PC-3 (cell line): Measurements from ENCODE around the gene MIER1. TPM values are rescaled to one million over a fixed set of nuclear protein-coding genes. Genes with fewer than 3 reads are reported as not detected.

Experiments
- ATAC-seq: fragments of 200-7000 bp; cut with Tn5 transposase; 2 replicates; pipeline ENCODE4 v1.9.1; 2020; ENCODE audit warnings: mild to moderate bottlenecking, moderate library complexity
- BruUV-seq: library from RNA; stranded (reverse); fragments of 400-500 nt; replicated peaks from 2 replicates; lab custom pipeline; 2021; lab: Mats Ljungman, UMichigan
- CTCF ChIA-PET: fragments of 300-600 bp; sonication (Branson Sonifier 250); formaldehyde crosslinking; loops from one replicate; lab custom pipeline; 2022; ENCODE audit warnings: antibody characterized with exemption; lab: Charles Lee
- POLR2A ChIA-PET: fragments of 300-600 bp; sonication (Branson Sonifier 250); formaldehyde crosslinking; loops from one replicate; lab custom pipeline; 2022; ENCODE audit warnings: antibody characterized with exemption; ENCODE audit not compliant: unreplicated experiment; lab: Charles Lee
- DNase-seq: peaks from one replicate; pipeline ENCODE4 v3.0.0-alpha.2; 2015
- H2AFZ ChIP-seq: fragments of 300-600 bp; sonication (generic); 2 replicates; pipeline ENCODE4 v1.6.0; 2016; ENCODE audit warnings: antibody characterized with exemption, low read length
- H3F3A ChIP-seq: fragments of 300-600 bp; sonication (generic); one replicate; pipeline ENCODE4 v1.6.0; 2017; ENCODE audit warnings: antibody characterized with exemption, low read length, control low read depth, mild to moderate bottlenecking; ENCODE audit not compliant: unreplicated experiment
- H3K27ac ChIP-seq: fragments of 300-600 bp; sonication (generic); 2 replicates; pipeline ENCODE4 v1.5.1; 2016; ENCODE audit warnings: mild to moderate bottlenecking, low read length
- H3K27me3 ChIP-seq: fragments of 300-600 bp; sonication (generic); 2 replicates; pipeline ENCODE4 v1.6.1; 2016; ENCODE audit warnings: low read length, mixed read lengths
- H3K36me3 ChIP-seq: fragments of 300-600 bp; sonication (generic); 2 replicates; pipeline ENCODE4 v1.6.1; 2016; ENCODE audit warnings: low read depth, mixed run types, low read length, mixed read lengths
- H3K4me1 ChIP-seq: fragments of 300-600 bp; sonication (generic); 2 replicates; pipeline ENCODE4 v1.5.1; 2016; ENCODE audit warnings: low read length; ENCODE audit not compliant: insufficient read depth
- H3K4me2 ChIP-seq: fragments of 300-600 bp; sonication (generic); 2 replicates; pipeline ENCODE4 v1.6.0; 2016; ENCODE audit warnings: low read length
- H3K4me3 ChIP-seq: fragments of 300-600 bp; sonication (generic); 2 replicates; pipeline ENCODE4 v1.5.1; 2016; ENCODE audit warnings: mild to moderate bottlenecking, low read length, mixed read lengths
- H3K79me2 ChIP-seq: fragments of 300-600 bp; sonication (generic); 2 replicates; pipeline ENCODE4 v1.6.1; 2017; ENCODE audit warnings: low read length, mixed read lengths
- H3K9ac ChIP-seq: fragments of 300-600 bp; sonication (generic); 2 replicates; pipeline ENCODE4 v1.6.0; 2016; ENCODE audit warnings: mild to moderate bottlenecking, low read length
- H3K9me2 ChIP-seq: fragments of 300-600 bp; sonication (generic); replicated peaks from 2 replicates; pipeline ENCODE4 v1.6.1; 2016; ENCODE audit warnings: mixed run types, low read length, mixed read lengths
- H3K9me3 ChIP-seq: fragments of 300-600 bp; sonication (generic); 2 replicates; pipeline ENCODE4 v1.6.1; 2016; ENCODE audit warnings: low read length, mixed read lengths
- H4K20me1 ChIP-seq: fragments of 300-600 bp; sonication (generic); 2 replicates; pipeline ENCODE4 v1.6.1; 2016; ENCODE audit warnings: low read length, mixed read lengths
- EZH2 ChIP-seq: fragments of 300-600 bp; sonication (generic); IDR thresholded peaks from one replicate; pipeline ENCODE4 v1.6.1; 2017; ENCODE audit warnings: antibody characterized with exemption, mild to moderate bottlenecking, low read length; ENCODE audit not compliant: unreplicated experiment
- EZH2phosphoT487 ChIP-seq: fragments of 300-600 bp; sonication (generic); IDR thresholded peaks from 2 replicates; pipeline ENCODE4 v1.6.1; 2018; ENCODE audit warnings: mild to moderate bottlenecking, antibody characterized with exemption, low read length, borderline replicate concordance
- intact Hi-C: fragments of 100-400 bp; cut with micrococcal nuclease; formaldehyde crosslinking; loops from 2 replicates; pipeline ENCODE4 v1.9.0; 2023
- total RNA-seq: library from RNA; depleted of rRNA; stranded (reverse); fragments of >200 nt; gene quantifications from 2 replicates; pipeline ENCODE4 v1.2.3, GENCODE V29; 2014; rRNA removed
- TF ChIP-seq, protein P1 (sequence below): fragments of 300-600 bp; sonication (generic); conservative IDR thresholded peaks from 2 replicates; pipeline ENCODE4 v1.5.1; 2017; ENCODE audit warnings: antibody characterized with exemption, low read depth, mild to moderate bottlenecking, low read length

MIER1 gene
- total RNA-seq, 1 experiment from 2014 or later = 11.8 TPM

DNA sequence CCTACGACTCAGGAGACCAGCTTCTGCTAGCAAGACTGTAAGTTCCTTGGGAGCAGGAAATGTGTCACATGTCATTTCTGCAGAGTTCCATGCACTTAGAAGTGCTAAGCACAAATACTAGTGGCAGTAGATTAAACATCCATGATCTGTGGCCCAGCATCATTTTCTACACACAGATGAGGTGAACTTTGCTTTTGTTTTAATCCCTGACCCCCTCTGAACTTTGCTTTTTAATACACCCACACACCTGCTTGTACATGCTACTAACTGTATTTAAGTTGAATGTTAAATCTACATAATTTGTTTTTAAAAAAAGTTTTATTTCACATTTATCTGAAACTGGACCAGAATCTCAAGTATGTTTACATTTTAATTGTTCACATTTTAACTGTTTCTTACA is 104.7 kb downstream of the MIER1 start:
- Histone ChIP-seq H3K4me1 (no peaks in the 10 kb centered on the region), H3F3A (no peaks in the 10 kb centered on the region), H3K79me2 (no peaks in the 10 kb centered on the region), H3K27me3 (no peaks in the 10 kb centered on the region), H2AFZ (no peak overlapping the region), H3K9ac (no peak overlapping the region), H4K20me1 (no peaks in the 10 kb centered on the region), H3K36me3 (no peaks in the 10 kb centered on the region), H3K27ac (no peak overlapping the region), H3K4me3 (no peak overlapping the region), H3K4me2 (no peak overlapping the region), H3K9me3 (no peaks in the 10 kb centered on the region), H3K9me2 (no peaks in the 10 kb centered on the region)
- intact Hi-C loops = no loop called here
- ATAC-seq (no peak), DNase-seq (no peak)
- ChIA-PET POLR2A (no interaction called here), CTCF (no interaction called here)
- no TSS peak for BruUV-seq
- TF ChIP-seq EZH2 = no peak

DNA sequence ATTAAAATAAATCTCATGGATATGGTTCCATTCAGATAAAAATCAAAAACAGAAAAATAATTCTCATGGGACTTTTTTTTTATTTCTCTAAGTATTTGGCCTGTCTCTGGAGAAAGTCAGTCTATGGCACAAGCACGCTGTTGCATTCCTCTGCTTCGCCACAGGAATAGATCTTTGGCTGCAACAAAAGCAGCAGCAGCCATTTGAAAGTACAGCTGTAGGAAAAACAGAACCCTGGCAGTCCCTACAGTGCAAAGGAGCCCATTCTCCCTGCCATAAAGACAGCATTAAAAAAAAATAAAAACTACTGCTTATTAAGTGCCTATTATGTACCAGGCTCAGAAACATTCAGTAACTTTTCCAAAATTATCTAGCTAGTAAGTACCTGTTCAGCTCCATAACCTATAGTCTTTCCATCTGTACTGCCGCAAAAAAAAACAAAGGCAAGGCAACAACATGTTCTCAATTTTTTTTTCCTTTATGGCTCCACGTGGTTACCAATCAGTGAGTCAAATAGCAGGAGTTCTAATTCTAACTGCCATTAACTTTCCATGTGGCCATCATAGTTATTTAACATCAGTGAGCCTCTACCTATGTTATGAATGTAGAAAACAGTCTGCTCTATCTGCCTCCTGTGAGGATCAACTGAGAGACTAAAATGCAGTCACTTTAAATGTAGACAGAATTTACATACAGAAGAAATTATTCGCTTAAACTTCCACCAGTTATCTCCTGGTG is 106.5 kb downstream of the MIER1 start:
- Histone ChIP-seq H3K4me3 (no peak overlapping the region), H3K9ac (no peak overlapping the region), H3K36me3 (0 out of 2 replicates have a peak, but pooled peaks cover 6% of the 10 kb centered on the region), H4K20me1 (no peaks in the 10 kb centered on the region), H3K4me1 (no peaks in the 10 kb centered on the region), H3K9me2 (no peaks in the 10 kb centered on the region), H3K27me3 (no peaks in the 10 kb centered on the region), H2AFZ (no peak overlapping the region), H3F3A (no peaks in the 10 kb centered on the region), H3K4me2 (no peak overlapping the region), H3K9me3 (no peaks in the 10 kb centered on the region), H3K27ac (no peak overlapping the region), H3K79me2 (no peaks in the 10 kb centered on the region)
- no TSS peak for BruUV-seq
- POLR2A ChIA-PET = no interaction called here
- CTCF ChIA-PET = no interaction called here
- TF ChIP-seq, protein P1, sequence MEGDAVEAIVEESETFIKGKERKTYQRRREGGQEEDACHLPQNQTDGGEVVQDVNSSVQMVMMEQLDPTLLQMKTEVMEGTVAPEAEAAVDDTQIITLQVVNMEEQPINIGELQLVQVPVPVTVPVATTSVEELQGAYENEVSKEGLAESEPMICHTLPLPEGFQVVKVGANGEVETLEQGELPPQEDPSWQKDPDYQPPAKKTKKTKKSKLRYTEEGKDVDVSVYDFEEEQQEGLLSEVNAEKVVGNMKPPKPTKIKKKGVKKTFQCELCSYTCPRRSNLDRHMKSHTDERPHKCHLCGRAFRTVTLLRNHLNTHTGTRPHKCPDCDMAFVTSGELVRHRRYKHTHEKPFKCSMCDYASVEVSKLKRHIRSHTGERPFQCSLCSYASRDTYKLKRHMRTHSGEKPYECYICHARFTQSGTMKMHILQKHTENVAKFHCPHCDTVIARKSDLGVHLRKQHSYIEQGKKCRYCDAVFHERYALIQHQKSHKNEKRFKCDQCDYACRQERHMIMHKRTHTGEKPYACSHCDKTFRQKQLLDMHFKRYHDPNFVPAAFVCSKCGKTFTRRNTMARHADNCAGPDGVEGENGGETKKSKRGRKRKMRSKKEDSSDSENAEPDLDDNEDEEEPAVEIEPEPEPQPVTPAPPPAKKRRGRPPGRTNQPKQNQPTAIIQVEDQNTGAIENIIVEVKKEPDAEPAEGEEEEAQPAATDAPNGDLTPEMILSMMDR = no peak
- no peak for TF ChIP-seq EZH2phosphoT487
- TF ChIP-seq EZH2 = no peak
- DNase-seq = no peak
- no peak for ATAC-seq
- intact Hi-C loops = no loop called here

DNA sequence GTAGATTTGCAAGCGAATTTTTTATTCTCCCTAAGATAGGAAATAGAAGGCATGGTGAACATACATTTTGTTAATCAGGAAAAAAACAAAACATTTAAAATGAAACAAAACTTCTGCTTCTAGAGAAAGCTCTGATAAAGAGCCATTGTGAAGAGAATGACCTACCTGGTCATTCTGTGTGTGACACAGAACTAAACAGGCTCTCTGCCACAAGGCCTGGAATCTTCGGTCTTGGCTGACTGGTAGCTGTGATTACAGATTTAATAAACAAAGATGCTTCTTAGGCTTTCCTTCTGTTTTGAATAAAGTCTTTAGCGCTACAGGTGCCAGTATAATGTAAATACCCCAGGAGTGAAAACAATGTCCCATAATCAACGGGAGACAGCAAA is 107.1 kb downstream of the MIER1 start:
- DNase-seq = no peak
- Histone ChIP-seq H3K27ac (no peak overlapping the region), H2AFZ (no peak overlapping the region), H3K9ac (no peak overlapping the region), H3K27me3 (no peaks in the 10 kb centered on the region), H4K20me1 (no peaks in the 10 kb centered on the region), H3K4me1 (no peaks in the 10 kb centered on the region), H3K79me2 (no peaks in the 10 kb centered on the region), H3K4me3 (no peak overlapping the region), H3K9me3 (no peaks in the 10 kb centered on the region), H3K9me2 (no peaks in the 10 kb centered on the region), H3F3A (no peaks in the 10 kb centered on the region), H3K36me3 (peaks cover 11% of the 10 kb centered on the region; the same call in 1 of the 2 replicates), H3K4me2 (no peak overlapping the region)
- ChIA-PET CTCF (no interaction called here), POLR2A (no interaction called here)
- ATAC-seq = no peak
- no TSS peak for BruUV-seq
- intact Hi-C loops = no loop called here
- TF ChIP-seq EZH2phosphoT487 (no peak), EZH2 (no peak)
- TF ChIP-seq, protein P1 = no peak

Other genes with a start within 250 kb of the MIER1 start
- not detected in 2 replicates for gene DYNLT5, start 172.5 kb upstream of the MIER1 start, total RNA-seq
- gene INSL5, start 123.7 kb upstream of the MIER1 start, total RNA-seq = not detected in 2 replicates
- 0.46 and 1.6 TPM in 2 replicates for gene DNAI4, start 134 bp upstream of the MIER1 start, total RNA-seq
- 5.3 and 6.1 TPM in 2 replicates for gene SLC35D1, start 129.2 kb downstream of the MIER1 start, total RNA-seq
- not detected in 2 replicates for gene C1orf141, start 210.0 kb downstream of the MIER1 start, total RNA-seq
- not detected in 2 replicates for gene IL23R, start 241.5 kb downstream of the MIER1 start, total RNA-seq